Mesodermal cell (in vitro differentiated cells): ENCODE results near the gene SCAMP3.
A peak's percentile ranks its signal among the peaks of the same experiment; 100 is the strongest.
"Not testable (repeated sequence)": the region's sequence is repeated elsewhere in the genome, so short reads cannot be mapped to it uniquely, and the experiment has no call there.

Experiments
- H3K27ac ChIP-seq: 2 replicates; pipeline ENCODE4 v1.7.0; 2013; ENCODE audit warnings: mild to moderate bottlenecking, low read depth, low read length, moderate library complexity; ENCODE audit not compliant: severe bottlenecking
- H3K36me3 ChIP-seq: 2 replicates; pipeline ENCODE4 v1.7.1; 2013; ENCODE audit warnings: mild to moderate bottlenecking, low read length, moderate library complexity; ENCODE audit not compliant: control insufficient read depth, insufficient read depth
- H3K4me1 ChIP-seq: one replicate; pipeline ENCODE4 v1.7.1; 2013; ENCODE audit warnings: mild to moderate bottlenecking, low read length; ENCODE audit not compliant: insufficient read depth, control insufficient read depth, poor library complexity, severe bottlenecking
- H3K4me3 ChIP-seq: 2 replicates; pipeline ENCODE4 v1.7.0; 2013; ENCODE audit warnings: low read length, control low read depth, mild to moderate bottlenecking; ENCODE audit not compliant: insufficient read depth, poor library complexity, severe bottlenecking; ENCODE audit errors: extremely low read depth
- H3K9me3 ChIP-seq: 2 replicates; pipeline ENCODE4 v1.7.1; 2013; ENCODE audit warnings: mild to moderate bottlenecking, low read length, moderate library complexity; ENCODE audit not compliant: control insufficient read depth
- WGBS, 2 experiments: methylation state at CpG; one replicate each; pipeline ENCODE4 v1.1.5; 2013; ENCODE audit warnings: missing lambda C conversion rate in 2 of 2; ENCODE audit not compliant: insufficient coverage in 2 of 2; 5-methylcytosine and 5-hydroxymethylcytosine counted together

The SCAMP3 gene

GRCh38 chr1:155226910-155227260, 35.3 kb downstream of the SCAMP3 start:
- 0% methylated on average over 13 to 14 of the region's 19 CpGs for WGBS, 2 experiments
- H3K4me3 ChIP-seq: peak overlapping the region; percentile 74
- no peaks in the 10 kb centered on the region for H3K36me3 ChIP-seq
- H3K9me3 ChIP-seq: no peaks in the 10 kb centered on the region
- peak overlapping the region; percentile 97 for H3K27ac ChIP-seq
- H3K4me1 ChIP-seq: peaks cover 9% of the 10 kb centered on the region

GRCh38 chr1:155226188-155226909, 35.8 kb downstream of the SCAMP3 start:
- peak overlapping the region; percentile 97 for H3K27ac ChIP-seq
- H3K4me1 ChIP-seq: peaks cover 9% of the 10 kb centered on the region
- no peaks in the 10 kb centered on the region for H3K9me3 ChIP-seq
- H3K4me3 ChIP-seq: peak overlapping the region; percentile 74
- 0 to 1% methylated on average over 6 of the region's 7 CpGs for WGBS, 2 experiments
- H3K36me3 ChIP-seq: no peaks in the 10 kb centered on the region

- Histone ChIP-seq H3K4me1 (peaks cover 11% of the 10 kb centered on the region), H3K4me3 (peak overlapping the region; percentile 74), H3K27ac (peak overlapping the region; percentile 97)
- not testable (repeated sequence) for H3K9me3 ChIP-seq, H3K36me3 ChIP-seq
- 92 to 96% methylated on average over 4 to 8 of the region's 8 CpGs for WGBS, 2 experiments
Measured at GRCh38 chr1:155225404-155225759, 36.8 kb downstream of the SCAMP3 start.

GRCh38 chr1:155223047-155223446, 39.1 kb downstream of the SCAMP3 start:
- Histone ChIP-seq H3K4me1 (peaks cover 14% of the 10 kb centered on the region), H3K36me3 (no peaks in the 10 kb centered on the region), H3K9me3 (no peaks in the 10 kb centered on the region), H3K27ac (no peak overlapping the region), H3K4me3 (no peak overlapping the region)
- 90 to 100% methylated on average over 1 to 5 of the region's 7 CpGs for WGBS, 2 experiments

GRCh38 chr1:155220211-155220965, 41.8 kb downstream of the SCAMP3 start:
- not testable (repeated sequence) for H3K9me3 ChIP-seq, H3K4me1 ChIP-seq, H3K36me3 ChIP-seq, H3K4me3 ChIP-seq
- WGBS, 2 experiments: 86 to 100% methylated on average over 5 to 9 of the region's 10 CpGs
- H3K27ac ChIP-seq: peak overlapping the region; percentile 6

- no peaks in the 10 kb centered on the region for H3K9me3 ChIP-seq
- WGBS, 2 experiments: 57 to 100% methylated on average over 1 of the region's 1 CpG
- peak overlapping the region; percentile 62 for H3K27ac ChIP-seq
- H3K4me1 ChIP-seq: peaks cover 5% of the 10 kb centered on the region
- no peak overlapping the region for H3K4me3 ChIP-seq
- H3K36me3 ChIP-seq: peaks cover 8% of the 10 kb centered on the region
Measured at GRCh38 chr1:155219592-155220031, 42.5 kb downstream of the SCAMP3 start.

GRCh38 chr1:155218854-155219591, 43.1 kb downstream of the SCAMP3 start:
- H3K4me1 ChIP-seq: peaks cover 5% of the 10 kb centered on the region
- H3K27ac ChIP-seq: no peak overlapping the region
- WGBS, 2 experiments: 76 to 95% methylated on average over 3 of the region's 7 CpGs
- H3K36me3 ChIP-seq: peaks cover 8% of the 10 kb centered on the region
- no peaks in the 10 kb centered on the region for H3K9me3 ChIP-seq
- no peak overlapping the region for H3K4me3 ChIP-seq

GRCh38 chr1:155214702-155215101, 47.5 kb downstream of the SCAMP3 start:
- not testable (repeated sequence) for H3K4me3 ChIP-seq, H3K27ac ChIP-seq, H3K4me1 ChIP-seq, H3K9me3 ChIP-seq
- WGBS, 2 experiments: 100% methylated on average over 1 of the region's 10 CpGs; no CpG with 5 or more reads in 1 of the 2 experiments
- H3K36me3 ChIP-seq: peaks cover 16% of the 10 kb centered on the region

- H3K36me3 ChIP-seq: peaks cover 16% of the 10 kb centered on the region
- H3K4me3 ChIP-seq: not testable (repeated sequence)
- 95 to 96% methylated on average over 3 of the region's 7 CpGs for WGBS, 2 experiments
Measured at GRCh38 chr1:155212051-155212440, 50.1 kb downstream of the SCAMP3 start.

GRCh38 chr1:155211381-155212050, 50.6 kb downstream of the SCAMP3 start:
- H3K4me3 ChIP-seq, H3K27ac ChIP-seq, H3K9me3 ChIP-seq, H3K4me1 ChIP-seq: not testable (repeated sequence)
- 98 to 99% methylated on average over 8 of the region's 13 CpGs for WGBS, 2 experiments
- peaks cover 16% of the 10 kb centered on the region for H3K36me3 ChIP-seq

More at GRCh38 chr1:155212051-155212440, 50.1 kb downstream of the SCAMP3 start:
- not testable (repeated sequence) for H3K27ac ChIP-seq, H3K9me3 ChIP-seq, H3K4me1 ChIP-seq
